Cerebellar nuclear complex (tissue), 1 donor: ENCODE data around the gene AGTPBP1.

Experiments
- DNase-seq, 2 experiments: peaks; one replicate each; lab custom pipeline; 2025; lab: John Stamatoyannopoulos, UW

AGTPBP1 gene

GRCh38 chr9:85717220-85717619, 24.5 kb downstream of the AGTPBP1 start:
- no peak for DNase-seq

- no peak for DNase-seq
These were observed 25.5 kb downstream of the AGTPBP1 start for GRCh38 chr9:85716031-85716877.

- DNase-seq, result no peak
These were observed 26.2 kb downstream of the AGTPBP1 start for GRCh38 chr9:85715587-85715986.

- DNase-seq, result no peak
These were observed 27.9 kb downstream of the AGTPBP1 start for GRCh38 chr9:85713897-85714296.

GRCh38 chr9:85704744-85705143, 37.0 kb downstream of the AGTPBP1 start:
- DNase-seq, result no peak

GRCh38 chr9:85703398-85703797, 38.4 kb downstream of the AGTPBP1 start:
- DNase-seq, result no peak

GRCh38 chr9:85702726-85703289, 38.9 kb downstream of the AGTPBP1 start:
- DNase-seq, result no peak

GRCh38 chr9:85702191-85702590, 39.6 kb downstream of the AGTPBP1 start:
- no peak for DNase-seq

GRCh38 chr9:85700330-85700729, 41.4 kb downstream of the AGTPBP1 start:
- no peak for DNase-seq

GRCh38 chr9:85688361-85688760, 53.4 kb downstream of the AGTPBP1 start:
- no peak for DNase-seq

- no peak for DNase-seq
These were observed 56.7 kb downstream of the AGTPBP1 start for GRCh38 chr9:85685081-85685480.

GRCh38 chr9:85676790-85677189, 65.0 kb downstream of the AGTPBP1 start:
- DNase-seq, result no peak

- DNase-seq, result no peak
These were observed 74.4 kb downstream of the AGTPBP1 start for GRCh38 chr9:85667374-85667773.

GRCh38 chr9:85666086-85666485, 75.7 kb downstream of the AGTPBP1 start:
- DNase-seq, result no peak

GRCh38 chr9:85662573-85662972, 79.2 kb downstream of the AGTPBP1 start:
- DNase-seq, result no peak

- no peak for DNase-seq
These were observed 83.0 kb downstream of the AGTPBP1 start for GRCh38 chr9:85658716-85659115.

GRCh38 chr9:85653153-85653552, 88.6 kb downstream of the AGTPBP1 start:
- DNase-seq, result no peak

GRCh38 chr9:85647571-85647970, 94.2 kb downstream of the AGTPBP1 start:
- DNase-seq, result no peak

- DNase-seq, result no peak
These were observed 95.7 kb downstream of the AGTPBP1 start for GRCh38 chr9:85645909-85646627.

- DNase-seq, result no peak
These were observed 101.3 kb downstream of the AGTPBP1 start for GRCh38 chr9:85640425-85640824.

- DNase-seq, result no peak
These were observed 102.0 kb downstream of the AGTPBP1 start for GRCh38 chr9:85639675-85640186.

- DNase-seq, result no peak
These were observed 109.9 kb downstream of the AGTPBP1 start for GRCh38 chr9:85631809-85632208.

- no peak for DNase-seq
These were observed 111.1 kb downstream of the AGTPBP1 start for GRCh38 chr9:85630676-85631075.
